Heart right ventricle (tissue), 16 donors: ENCODE results near the gene COA6. TPM values are rescaled to one million over a fixed set of nuclear protein-coding genes. Genes with fewer than 3 reads are reported as not detected.

Source experiments
- ATAC-seq, 8 donors: fragments of 200-7000 bp; cut with Tn5 transposase; one replicate each; pipeline ENCODE4 v1.9.1; 2020; ENCODE audit warnings: mild to moderate bottlenecking in 8 of 8, moderate library complexity in 8 of 8, moderate number of reproducible peaks in 1 of 8
- DNase-seq, 2 donors: peaks; one replicate each; pipeline ENCODE4 v3.0.0-alpha.2; 2020
- H3K27ac ChIP-seq, 10 donors: fragments of 200-600 bp; sonication (generic) in 2 of 10; one replicate each; pipeline versions ENCODE4 v1.5.0 to v1.8.0; 2020 to 2022; ENCODE audit warnings: mild to moderate bottlenecking in 3 of 10
- H3K27me3 ChIP-seq, 7 donors: fragments of 200-600 bp; one replicate each; pipeline ENCODE4 v1.8.0; 2021 to 2022; ENCODE audit warnings: mild to moderate bottlenecking in 2 of 7
- H3K36me3 ChIP-seq, 9 donors: fragments of 200-600 bp; sonication (generic) in 1 of 9; one replicate each; pipeline versions ENCODE4 v1.5.0 to v1.8.0; 2020 to 2022; ENCODE audit warnings: mild to moderate bottlenecking in 2 of 9
- H3K4me1 ChIP-seq, 9 donors: fragments of 200-600 bp; sonication (generic) in 1 of 9; one replicate each; pipeline versions ENCODE4 v1.5.0 to v1.8.0; 2020 to 2022; ENCODE audit warnings: mild to moderate bottlenecking in 4 of 9
- H3K4me3 ChIP-seq, 10 donors: fragments of 200-600 bp; sonication (generic) in 2 of 10; one replicate each; pipeline versions ENCODE4 v1.5.0 to v1.8.0; 2020 to 2022; ENCODE audit warnings: mild to moderate bottlenecking in 7 of 10, moderate library complexity in 2 of 10
- H3K9me3 ChIP-seq, 11 donors: fragments of 200-600 bp in 10 of 11; sonication (generic) in 2 of 11; one replicate each; pipeline versions ENCODE4 v1.5.0 to v1.8.0; 2013 to 2022; ENCODE audit warnings: mild to moderate bottlenecking in 2 of 11, control low read depth in 1 of 11, moderate library complexity in 1 of 11
- WGBS, 2 donors: extraction: QIAGEN DNeasy Blood & Tissue Kit; methylation state at CpG; one replicate each; pipeline ENCODE4 v1.1.7; 2013; ENCODE audit warnings: inconsistent platforms in 1 of 2; 5-methylcytosine and 5-hydroxymethylcytosine counted together
- intact Hi-C, 10 donors: fragments of 100-400 bp; cut with DNase I; formaldehyde crosslinking; loops; one replicate each; pipeline versions ENCODE4 v1.11.1 to v1.14.2; 2022
- polyA plus RNA-seq, 2 donors: library from polyadenylated mRNA; stranded (reverse); fragments of 200-250 nt; gene quantifications; one replicate each; pipeline ENCODE4 v1.2.3, GENCODE V29; 2013
- total RNA-seq, 10 donors: library from RNA; stranded (reverse); fragmentation: NEBNext Ultra II Directional in 3 of 10; extraction: Animal tissue kit (Norgen Biotek cat#: 25700) in 3 of 10; gene quantifications; one replicate each; pipeline versions ENCODE4 v1.2.1 to v1.2.4, GENCODE V29; 2021 to 2023
- TF ChIP-seq, protein P1 (sequence below), 9 donors: fragments of 200-600 bp; sonication (generic) in 2 of 9; IDR thresholded peaks; one replicate each; pipeline versions ENCODE4 v1.5.0 to v1.8.0; 2021 to 2022; ENCODE audit warnings: antibody characterized with exemption in 9 of 9, mild to moderate bottlenecking in 5 of 9, moderate library complexity in 1 of 9
- donor health status: Arrhythmogenic right ventricular cardiomyopathy.
- donor health status: ischemic (EF 13 %, LVEDD 7.1; RV severe dilation, severe dysfunction).
- donor health status: healthy with polysubstance abuse.
- donor health status: DM: no; HTN: yes; CAD: no.
- donor health status: DM: no; HTN: no; CAD: no.
- donor health status: ischemic (EF 25% LVEDD 6.9; RV normal size, moderate dysfunction).
- donor health status: ischemic (EF 25% LVEDD 5.7; RV mildly dilated, moderate dysfunction).
- donor health status: healthy.
- donor health status: DM: yes; HTN: yes; CAD: no.
- donor health status: Ischemic cardiomyopathy.
- donor health status: ischemic (EF 35%, LVEDD 5.7; RV mildly dilated, moderate dysfunction).
- donor health status: nonischemic (EF 11% LVEDD 7.7; RV severe dilation, severe dysfunction).
- donor health status: DM: yes; HTN: yes; CAD: no.
- donor health status: PGD.
- donor health status: ischemic (EF 29% LVEDD 5.4; RV normal size, mild dysfunction).
- donor health status: nonischemic (EF 23%, LVEDD 6.1; RV moderate dilation, normal function).

The COA6 gene
- total and polyA plus RNA-seq, 12 donors, result 23.4 to 98.5 (median 29.5) TPM

GRCh38 chr1:234361102-234361603 lies 12.1 kb upstream of the COA6 start:
- H3K4me1 ChIP-seq, result no peaks in the 10 kb centered on the region
- intact Hi-C loops, result no loop called here
- TF ChIP-seq, protein P1, sequence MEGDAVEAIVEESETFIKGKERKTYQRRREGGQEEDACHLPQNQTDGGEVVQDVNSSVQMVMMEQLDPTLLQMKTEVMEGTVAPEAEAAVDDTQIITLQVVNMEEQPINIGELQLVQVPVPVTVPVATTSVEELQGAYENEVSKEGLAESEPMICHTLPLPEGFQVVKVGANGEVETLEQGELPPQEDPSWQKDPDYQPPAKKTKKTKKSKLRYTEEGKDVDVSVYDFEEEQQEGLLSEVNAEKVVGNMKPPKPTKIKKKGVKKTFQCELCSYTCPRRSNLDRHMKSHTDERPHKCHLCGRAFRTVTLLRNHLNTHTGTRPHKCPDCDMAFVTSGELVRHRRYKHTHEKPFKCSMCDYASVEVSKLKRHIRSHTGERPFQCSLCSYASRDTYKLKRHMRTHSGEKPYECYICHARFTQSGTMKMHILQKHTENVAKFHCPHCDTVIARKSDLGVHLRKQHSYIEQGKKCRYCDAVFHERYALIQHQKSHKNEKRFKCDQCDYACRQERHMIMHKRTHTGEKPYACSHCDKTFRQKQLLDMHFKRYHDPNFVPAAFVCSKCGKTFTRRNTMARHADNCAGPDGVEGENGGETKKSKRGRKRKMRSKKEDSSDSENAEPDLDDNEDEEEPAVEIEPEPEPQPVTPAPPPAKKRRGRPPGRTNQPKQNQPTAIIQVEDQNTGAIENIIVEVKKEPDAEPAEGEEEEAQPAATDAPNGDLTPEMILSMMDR (IDR thresholded peaks at IDR 0.05), result no peak
- no peak for DNase-seq
- peaks cover 0 to 18% (median 7%) of the 10 kb centered on the region in 7 donors for H3K27me3 ChIP-seq
- ATAC-seq, result no peak
- no peak overlapping the region for H3K4me3 ChIP-seq
- H3K27ac ChIP-seq, result no peak overlapping the region
- WGBS, 2 donors, result 78 to 82% methylated on average over 3 of the region's 3 CpGs
- no peaks in the 10 kb centered on the region for H3K9me3 ChIP-seq
- H3K36me3 ChIP-seq, result no peaks in the 10 kb centered on the region

DNA sequence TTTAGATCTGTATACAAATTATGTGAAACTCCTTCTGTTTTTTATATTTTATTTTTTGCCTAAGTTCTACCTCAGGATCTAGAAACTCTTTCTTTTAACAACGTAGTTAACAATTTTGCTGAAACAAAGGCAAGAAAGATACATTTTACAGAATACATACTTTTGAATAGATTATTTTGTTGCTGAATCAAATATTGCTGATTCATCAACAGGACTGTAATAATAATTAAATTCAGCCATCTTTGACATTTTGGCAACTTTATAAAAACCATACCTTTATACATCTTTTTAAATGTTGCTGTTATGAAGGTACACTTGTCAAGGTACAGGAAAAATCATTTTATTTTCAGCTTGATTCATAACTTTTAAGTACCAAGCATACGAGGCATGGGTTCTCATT lies 10.7 kb upstream of the COA6 start:
- intact Hi-C loops, result no loop called here
- no peaks in the 10 kb centered on the region for H3K36me3 ChIP-seq
- H3K9me3 ChIP-seq, result no peaks in the 10 kb centered on the region
- TF ChIP-seq, protein P1 (IDR thresholded peaks at IDR 0.05), result no peak
- no peak overlapping the region for H3K4me3 ChIP-seq
- WGBS, 2 donors, result 84 to 92% methylated on average over 2 of the region's 2 CpGs
- DNase-seq (no peak), ATAC-seq (no peak)
- peaks cover 0 to 17% (median 0%) of the 10 kb centered on the region in 7 donors for H3K27me3 ChIP-seq
- H3K27ac ChIP-seq, result no peak overlapping the region
- H3K4me1 ChIP-seq, result no peaks in the 10 kb centered on the region

DNA sequence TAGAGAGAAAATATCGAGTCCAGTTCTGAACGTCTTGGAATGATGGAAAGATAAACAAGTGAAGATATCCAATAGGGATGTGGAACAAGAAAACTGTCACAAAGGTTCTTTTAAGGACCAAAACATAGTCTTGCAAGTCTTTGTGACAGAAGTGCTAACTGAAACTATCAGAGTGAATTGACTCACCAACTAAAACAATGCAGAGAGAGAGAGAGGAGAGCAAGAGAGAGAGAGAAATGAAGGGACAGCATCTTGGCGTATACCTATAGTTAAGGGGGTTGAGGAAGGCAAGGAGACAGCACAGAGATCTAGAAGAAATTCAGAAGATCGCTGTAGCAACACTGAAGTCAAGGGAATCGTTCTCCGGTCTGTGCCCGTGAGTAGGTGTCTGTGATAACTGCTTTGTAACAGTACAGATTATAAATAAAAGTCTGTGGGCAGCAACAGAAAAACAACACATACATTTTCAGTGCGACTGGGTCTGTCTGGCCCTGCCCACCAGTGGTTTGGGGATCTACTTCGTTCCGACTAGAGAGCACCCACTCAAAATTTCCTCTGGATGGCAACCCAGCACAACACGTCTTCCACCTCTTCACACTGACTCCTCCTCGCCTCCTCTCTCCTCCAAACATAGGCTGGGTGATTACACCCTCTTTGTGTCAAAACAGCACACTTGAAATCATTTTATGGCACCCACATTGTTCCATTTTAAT lies 4.8 kb upstream of the COA6 start:
- Histone ChIP-seq H3K4me3 (no peak overlapping the region), H3K36me3 (no peaks in the 10 kb centered on the region), H3K4me1 (peaks cover 0 to 11% (median 7%) of the 10 kb centered on the region in 9 donors), H3K27me3 (peaks cover 0 to 6% (median 0%) of the 10 kb centered on the region in 7 donors), H3K9me3 (no peaks in the 10 kb centered on the region), H3K27ac (no peak overlapping the region)
- ATAC-seq (no peak), DNase-seq (no peak)
- intact Hi-C loops, result no loop called here
- TF ChIP-seq, protein P1 (IDR thresholded peaks at IDR 0.05), result no peak
- 71 to 72% methylated on average over 12 of the region's 12 CpGs for WGBS, 2 donors

DNA sequence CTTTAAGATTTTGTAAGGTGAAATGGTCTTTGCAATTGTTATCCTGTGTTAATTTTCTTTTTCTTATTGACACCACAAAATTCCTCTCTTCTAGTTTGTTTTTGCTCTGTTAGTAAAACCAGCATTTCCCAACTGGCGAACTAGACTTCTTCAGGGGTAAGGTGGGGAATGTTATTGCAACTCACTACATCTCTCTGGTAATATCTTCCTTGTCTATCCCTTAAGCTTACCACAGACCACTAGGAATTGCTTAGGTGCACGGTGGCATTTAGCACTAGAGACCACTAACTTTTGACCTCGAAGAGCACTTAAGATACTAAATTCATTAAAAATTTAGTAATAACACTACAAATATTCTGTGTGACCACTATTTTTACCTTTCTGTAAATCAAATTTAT lies 4.2 kb upstream of the COA6 start:
- peaks cover 0 to 6% (median 0%) of the 10 kb centered on the region in 7 donors for H3K27me3 ChIP-seq
- no peaks in the 10 kb centered on the region for H3K36me3 ChIP-seq
- peaks cover under 1 to 11% (median 7%) of the 10 kb centered on the region in 9 donors for H3K4me1 ChIP-seq
- ATAC-seq (no peak), DNase-seq (no peak)
- no peak overlapping the region for H3K4me3 ChIP-seq
- no peak overlapping the region for H3K27ac ChIP-seq
- WGBS, 2 donors, result 81 to 89% methylated on average over 3 of the region's 3 CpGs
- TF ChIP-seq, protein P1 (IDR thresholded peaks at IDR 0.05), result no peak
- H3K9me3 ChIP-seq, result no peaks in the 10 kb centered on the region
- intact Hi-C loops, result no loop called here
